ENCODE measurements around the gene SHISA4. TPM values are rescaled to one million over a fixed set of nuclear protein-coding genes. Genes with fewer than 3 reads are reported as not detected.
A peak's percentile ranks its signal among the peaks of the same experiment; 100 is the strongest.
"Not testable (repeated sequence)": the region's sequence is repeated elsewhere in the genome, so short reads cannot be mapped to it uniquely, and the experiment has no call there.

The SHISA4 gene, protein sequence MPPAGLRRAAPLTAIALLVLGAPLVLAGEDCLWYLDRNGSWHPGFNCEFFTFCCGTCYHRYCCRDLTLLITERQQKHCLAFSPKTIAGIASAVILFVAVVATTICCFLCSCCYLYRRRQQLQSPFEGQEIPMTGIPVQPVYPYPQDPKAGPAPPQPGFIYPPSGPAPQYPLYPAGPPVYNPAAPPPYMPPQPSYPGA
- total RNA-seq (2021), result 6.3 to 9.9 TPM (median 8.1 TPM) in 3 replicates
- percentile 39 among the genes with signal in this experiment for Bru-seq, nascent RNA
- long read RNA-seq, experiment 1, transcript SHISA4-201 (5 exons, 1,341 nt), result major isoform, 23 of 29 reads
- long read RNA-seq, experiment 1, partial matches to known transcripts, result 0 of 29 reads
- long read RNA-seq, experiment 1, other reads (novel, unspliced or antisense), result 6 of 29 reads
- long read RNA-seq, experiment 2, transcript SHISA4-201 (5 exons, 1,341 nt), result major isoform, 10 of 11 reads
- long read RNA-seq, experiment 2, partial matches to known transcripts, result 0 of 11 reads
- long read RNA-seq, experiment 2, other reads (novel, unspliced or antisense), result 1 of 11 reads
- long read RNA-seq, experiment 3, partial matches to known transcripts, result 0 of 2 reads
- long read RNA-seq, experiment 3, other reads (novel, unspliced or antisense), result 0 of 2 reads

GRCh38 chr1:201888282-201889089 is at the start of gene SHISA4:
SHISA4 (plus strand) TSS chr1:201888898; CDS start chr1:201888995, 97 bp downstream.
- TF ChIP-seq SMAD4 (CRISPR knock-in tag; IDR thresholded peaks at IDR 0.05), result no peak
- 0 out of 2 replicates have a peak, but pooled peaks have one; percentile 12 for TF ChIP-seq TEAD1 (CRISPR knock-in tag; IDR thresholded peaks at IDR 0.05)
- 0 out of 2 replicates have a peak, but pooled peaks have one; percentile 30 for TF ChIP-seq ATF1 (CRISPR knock-in tag; IDR thresholded peaks at IDR 0.05)
- TF ChIP-seq, protein P1, sequence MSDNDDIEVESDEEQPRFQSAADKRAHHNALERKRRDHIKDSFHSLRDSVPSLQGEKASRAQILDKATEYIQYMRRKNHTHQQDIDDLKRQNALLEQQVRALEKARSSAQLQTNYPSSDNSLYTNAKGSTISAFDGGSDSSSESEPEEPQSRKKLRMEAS (CRISPR knock-in tag; IDR thresholded peaks at IDR 0.05), result peak; percentile 16; the same call in 1 of the 2 replicates
- TF ChIP-seq SP1 (CRISPR knock-in tag; conservative IDR thresholded peaks at IDR 0.05), result peak; percentile 45
- peak; percentile 69 for TF ChIP-seq ETV6 (CRISPR knock-in tag; IDR thresholded peaks at IDR 0.05)
- TF ChIP-seq GRHL2 (CRISPR knock-in tag; IDR thresholded peaks at IDR 0.05; ENCODE audit: insufficient replicate concordance, severe bottlenecking), result no peak
- 0 out of 2 replicates have a peak, but pooled peaks have one; percentile 30 for TF ChIP-seq FOXP1 (CRISPR knock-in tag; IDR thresholded peaks at IDR 0.05; ENCODE audit: borderline replicate concordance)
- TF ChIP-seq, protein P2, sequence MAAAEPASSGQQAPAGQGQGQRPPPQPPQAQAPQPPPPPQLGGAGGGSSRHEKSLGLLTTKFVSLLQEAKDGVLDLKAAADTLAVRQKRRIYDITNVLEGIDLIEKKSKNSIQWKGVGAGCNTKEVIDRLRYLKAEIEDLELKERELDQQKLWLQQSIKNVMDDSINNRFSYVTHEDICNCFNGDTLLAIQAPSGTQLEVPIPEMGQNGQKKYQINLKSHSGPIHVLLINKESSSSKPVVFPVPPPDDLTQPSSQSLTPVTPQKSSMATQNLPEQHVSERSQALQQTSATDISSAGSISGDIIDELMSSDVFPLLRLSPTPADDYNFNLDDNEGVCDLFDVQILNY (CRISPR knock-in tag; IDR thresholded peaks at IDR 0.05), result 0 out of 2 replicates have a peak, but pooled peaks have one; percentile 55
- TF ChIP-seq, protein P3, sequence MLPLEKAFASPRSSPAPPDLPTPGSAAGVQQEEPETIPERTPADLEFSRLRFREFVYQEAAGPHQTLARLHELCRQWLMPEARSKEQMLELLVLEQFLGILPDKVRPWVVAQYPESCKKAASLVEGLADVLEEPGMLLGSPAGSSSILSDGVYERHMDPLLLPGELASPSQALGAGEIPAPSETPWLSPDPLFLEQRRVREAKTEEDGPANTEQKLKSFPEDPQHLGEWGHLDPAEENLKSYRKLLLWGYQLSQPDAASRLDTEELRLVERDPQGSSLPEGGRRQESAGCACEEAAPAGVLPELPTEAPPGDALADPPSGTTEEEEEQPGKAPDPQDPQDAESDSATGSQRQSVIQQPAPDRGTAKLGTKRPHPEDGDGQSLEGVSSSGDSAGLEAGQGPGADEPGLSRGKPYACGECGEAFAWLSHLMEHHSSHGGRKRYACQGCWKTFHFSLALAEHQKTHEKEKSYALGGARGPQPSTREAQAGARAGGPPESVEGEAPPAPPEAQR (CRISPR knock-in tag; IDR thresholded peaks at IDR 0.05), result no peak
- TF ChIP-seq, protein P4, sequence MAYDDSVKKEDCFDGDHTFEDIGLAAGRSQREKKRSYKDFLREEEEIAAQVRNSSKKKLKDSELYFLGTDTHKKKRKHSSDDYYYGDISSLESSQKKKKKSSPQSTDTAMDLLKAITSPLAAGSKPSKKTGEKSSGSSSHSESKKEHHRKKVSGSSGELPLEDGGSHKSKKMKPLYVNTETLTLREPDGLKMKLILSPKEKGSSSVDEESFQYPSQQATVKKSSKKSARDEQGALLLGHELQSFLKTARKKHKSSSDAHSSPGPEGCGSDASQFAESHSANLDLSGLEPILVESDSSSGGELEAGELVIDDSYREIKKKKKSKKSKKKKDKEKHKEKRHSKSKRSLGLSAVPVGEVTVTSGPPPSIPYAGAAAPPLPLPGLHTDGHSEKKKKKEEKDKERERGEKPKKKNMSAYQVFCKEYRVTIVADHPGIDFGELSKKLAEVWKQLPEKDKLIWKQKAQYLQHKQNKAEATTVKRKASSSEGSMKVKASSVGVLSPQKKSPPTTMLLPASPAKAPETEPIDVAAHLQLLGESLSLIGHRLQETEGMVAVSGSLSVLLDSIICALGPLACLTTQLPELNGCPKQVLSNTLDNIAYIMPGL (CRISPR knock-in tag; IDR thresholded peaks at IDR 0.05), result 0 out of 2 replicates have a peak, but pooled peaks have one; percentile 57

DNA sequence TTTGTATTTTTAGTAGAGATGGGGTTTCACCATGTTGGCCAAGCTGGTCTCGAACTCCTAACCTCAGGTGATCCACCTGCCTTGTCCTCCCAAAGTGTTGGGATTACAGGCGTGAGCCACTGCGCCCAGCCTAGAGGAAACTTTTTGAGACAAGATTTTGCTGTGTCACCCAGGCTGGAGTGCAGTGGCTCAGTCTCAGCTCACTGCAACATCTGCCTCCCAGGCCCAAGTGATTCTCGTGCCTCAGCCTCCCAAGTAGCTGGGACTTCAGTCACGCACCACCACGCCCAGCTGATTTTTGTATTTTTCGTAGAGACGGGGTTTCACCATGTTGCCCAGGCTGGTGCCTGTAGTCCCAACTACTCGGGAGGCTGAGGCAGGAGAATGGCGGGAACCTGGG is 49.6 kb upstream of the SHISA4 start:
- CTCF ChIA-PET, result interaction anchor here (1.2 to 5.6 kb wide), 2 partner anchors 10 to 46 kb away, joined by 4 to 29 read pairs; partner anchors contain the start of gene IPO9
- ATAC-seq; H3K27me3 Mint-ChIP-seq (ENCODE audit: low read depth); H3K9me3 Mint-ChIP-seq; DNase-seq (ENCODE audit: low spot score); H3K27ac Mint-ChIP-seq; H3K4me3 Mint-ChIP-seq: not testable (repeated sequence)
- POLR2A ChIA-PET, result interaction anchor here (0.7 kb wide), 1 partner anchor 174 kb away, joined by 4 read pairs; no protein-coding TSS in a partner anchor
- H3K4me1 Mint-ChIP-seq, result peaks cover 29% of the 10 kb centered on the region
- H3K36me3 Mint-ChIP-seq, result peaks cover 15% of the 10 kb centered on the region

More at GRCh38 chr1:201888282-201889089, at the start of gene SHISA4:
- H3K27me3 Mint-ChIP-seq (ENCODE audit: low read depth), result peaks cover 36% of the 10 kb centered on the region
- no peaks in the 10 kb centered on the region for H3K36me3 Mint-ChIP-seq
- peak within 1 kb of the TSS; percentile 77 for H3K4me3 Mint-ChIP-seq
- DNase-seq (ENCODE audit: low spot score), result peak; percentile 63
- ChIA-PET CTCF (interaction anchor here (0.7 to 2.8 kb wide), 6 partner anchors 11 to 350 kb away, joined by 3 to 19 read pairs (median 4); partner anchors contain the start of genes ELF3, LMOD1 and NAV1), POLR2A (no interaction called here)
- H3K9me3 Mint-ChIP-seq, result no peaks in the 10 kb centered on the region
- peak; percentile 67 for ATAC-seq
- H3K4me1 Mint-ChIP-seq, result peaks cover 17% of the 10 kb centered on the region
- no peak within 1 kb of the TSS for H3K27ac Mint-ChIP-seq

DNA sequence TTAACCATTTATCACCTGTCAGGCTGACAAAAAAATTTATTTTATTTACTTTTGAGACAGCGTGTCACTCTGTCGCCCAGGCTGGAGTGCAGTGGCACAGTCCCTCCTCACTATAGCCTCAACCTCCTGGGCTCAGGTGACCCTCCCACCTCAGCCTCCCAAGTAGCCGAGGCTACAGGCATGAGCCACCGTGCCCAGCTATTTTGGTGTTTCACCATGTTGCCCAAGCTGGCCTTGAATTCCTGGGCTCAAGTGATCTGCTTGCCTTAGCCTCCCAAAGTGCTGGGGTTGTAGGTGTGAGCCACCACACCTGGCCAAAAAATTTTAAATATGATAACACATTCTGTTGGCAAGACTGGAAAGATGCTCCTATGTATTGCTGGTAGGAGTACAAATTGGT is 48.6 kb upstream of the SHISA4 start:
- ATAC-seq, result no peak
- Mint-ChIP-seq H3K4me3 (no peak overlapping the region), H3K9me3 (no peaks in the 10 kb centered on the region), H3K4me1 (peaks cover 29% of the 10 kb centered on the region), H3K27me3 (ENCODE audit: low read depth) (no peaks in the 10 kb centered on the region), H3K36me3 (peaks cover 15% of the 10 kb centered on the region), H3K27ac (no peak overlapping the region; the same call in 1 of the 2 replicates)
- DNase-seq (ENCODE audit: low spot score), result no peak
- TF ChIP-seq, protein P4 (CRISPR knock-in tag; IDR thresholded peaks at IDR 0.05), result no peak
- no peak for TF ChIP-seq HMGA2 (CRISPR knock-in tag; IDR thresholded peaks at IDR 0.05)
- no peak for TF ChIP-seq ZNF416 (CRISPR knock-in tag; IDR thresholded peaks at IDR 0.05)
- no peak for TF ChIP-seq ZNF232 (CRISPR knock-in tag; IDR thresholded peaks at IDR 0.05)
- CTCF ChIA-PET, result interaction anchor here (0.6 to 5.6 kb wide), 3 partner anchors 11 to 392 kb away, joined by 3 to 29 read pairs (median 11); partner anchors contain the start of gene IPO9
- POLR2A ChIA-PET, result no interaction called here
